GM12865 (cell line): Measurements from ENCODE around the gene GABBR2.

Source experiments
- DNase-seq: peaks from one replicate; pipeline ENCODE4 v3.0.0; 2010; ENCODE audit warnings: low read depth
- H3K4me3 ChIP-seq: 2 replicates; pipeline ENCODE4 v1.5.1; 2011; ENCODE audit warnings: mild to moderate bottlenecking, low read depth, low read length, control low read depth
- TF ChIP-seq, protein P1 (sequence below): IDR thresholded peaks from 2 replicates; pipeline ENCODE4 v1.5.1; 2011; ENCODE audit warnings: low read length, control low read depth, low read depth, inconsistent platforms; ENCODE audit not compliant: insufficient read depth; ENCODE audit errors: missing control alignments

Gene GABBR2

DNA sequence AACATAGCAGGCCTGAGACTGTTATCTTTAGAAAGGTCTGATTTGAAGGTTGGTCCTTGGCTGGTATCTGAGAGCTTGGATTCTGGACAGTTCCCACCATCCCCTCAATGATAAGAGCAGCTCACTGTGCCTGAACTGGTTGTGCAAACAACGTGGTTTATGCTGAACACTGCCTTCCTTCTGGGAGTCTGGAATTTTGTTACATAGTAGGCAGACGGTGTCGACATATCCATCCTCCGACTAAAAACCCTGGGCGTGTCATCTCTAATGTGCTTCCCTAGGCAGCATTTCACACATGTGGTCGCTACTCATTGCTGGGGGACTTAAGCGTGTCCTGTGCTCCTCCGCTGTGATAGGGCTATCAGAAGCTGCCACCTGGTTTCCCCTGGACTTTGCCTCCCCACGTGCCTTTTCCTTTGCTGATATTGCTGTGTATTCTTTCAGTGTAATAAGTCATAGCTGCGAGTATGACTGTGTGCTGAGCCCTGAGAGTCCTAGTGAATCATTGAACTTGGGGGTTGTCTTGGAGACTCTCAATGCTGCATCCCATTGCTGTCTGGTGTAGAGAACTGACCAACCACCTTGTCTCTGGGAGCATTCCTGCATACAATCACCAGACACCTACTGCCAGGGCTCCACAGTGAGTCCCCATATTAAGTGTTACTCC lies 334.2 kb downstream of the GABBR2 start:
- TF ChIP-seq, protein P1, sequence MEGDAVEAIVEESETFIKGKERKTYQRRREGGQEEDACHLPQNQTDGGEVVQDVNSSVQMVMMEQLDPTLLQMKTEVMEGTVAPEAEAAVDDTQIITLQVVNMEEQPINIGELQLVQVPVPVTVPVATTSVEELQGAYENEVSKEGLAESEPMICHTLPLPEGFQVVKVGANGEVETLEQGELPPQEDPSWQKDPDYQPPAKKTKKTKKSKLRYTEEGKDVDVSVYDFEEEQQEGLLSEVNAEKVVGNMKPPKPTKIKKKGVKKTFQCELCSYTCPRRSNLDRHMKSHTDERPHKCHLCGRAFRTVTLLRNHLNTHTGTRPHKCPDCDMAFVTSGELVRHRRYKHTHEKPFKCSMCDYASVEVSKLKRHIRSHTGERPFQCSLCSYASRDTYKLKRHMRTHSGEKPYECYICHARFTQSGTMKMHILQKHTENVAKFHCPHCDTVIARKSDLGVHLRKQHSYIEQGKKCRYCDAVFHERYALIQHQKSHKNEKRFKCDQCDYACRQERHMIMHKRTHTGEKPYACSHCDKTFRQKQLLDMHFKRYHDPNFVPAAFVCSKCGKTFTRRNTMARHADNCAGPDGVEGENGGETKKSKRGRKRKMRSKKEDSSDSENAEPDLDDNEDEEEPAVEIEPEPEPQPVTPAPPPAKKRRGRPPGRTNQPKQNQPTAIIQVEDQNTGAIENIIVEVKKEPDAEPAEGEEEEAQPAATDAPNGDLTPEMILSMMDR = no peak
- no peak for DNase-seq
- H3K4me3 ChIP-seq = no peak overlapping the region

DNA sequence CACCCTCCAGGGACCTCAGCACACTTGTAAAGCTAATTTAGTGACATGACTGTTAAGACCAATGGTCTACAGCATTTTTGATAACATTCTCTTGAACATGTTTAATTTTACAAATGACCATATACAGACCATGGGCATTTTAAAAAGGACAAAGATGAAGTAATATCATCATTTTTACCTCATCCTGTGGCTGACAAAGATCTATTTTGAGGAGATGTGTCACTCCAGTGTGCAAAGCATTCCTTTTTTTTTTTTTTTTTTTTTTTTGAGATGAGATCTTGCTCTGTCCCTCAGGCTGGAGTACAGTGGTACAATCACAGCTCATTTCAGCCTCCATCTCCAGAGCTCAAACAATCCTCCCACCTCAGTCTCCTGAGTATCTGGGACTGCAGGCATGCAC lies 335.1 kb downstream of the GABBR2 start:
- TF ChIP-seq, protein P1 = no peak
- DNase-seq = no peak
- H3K4me3 ChIP-seq = no peak overlapping the region

DNA sequence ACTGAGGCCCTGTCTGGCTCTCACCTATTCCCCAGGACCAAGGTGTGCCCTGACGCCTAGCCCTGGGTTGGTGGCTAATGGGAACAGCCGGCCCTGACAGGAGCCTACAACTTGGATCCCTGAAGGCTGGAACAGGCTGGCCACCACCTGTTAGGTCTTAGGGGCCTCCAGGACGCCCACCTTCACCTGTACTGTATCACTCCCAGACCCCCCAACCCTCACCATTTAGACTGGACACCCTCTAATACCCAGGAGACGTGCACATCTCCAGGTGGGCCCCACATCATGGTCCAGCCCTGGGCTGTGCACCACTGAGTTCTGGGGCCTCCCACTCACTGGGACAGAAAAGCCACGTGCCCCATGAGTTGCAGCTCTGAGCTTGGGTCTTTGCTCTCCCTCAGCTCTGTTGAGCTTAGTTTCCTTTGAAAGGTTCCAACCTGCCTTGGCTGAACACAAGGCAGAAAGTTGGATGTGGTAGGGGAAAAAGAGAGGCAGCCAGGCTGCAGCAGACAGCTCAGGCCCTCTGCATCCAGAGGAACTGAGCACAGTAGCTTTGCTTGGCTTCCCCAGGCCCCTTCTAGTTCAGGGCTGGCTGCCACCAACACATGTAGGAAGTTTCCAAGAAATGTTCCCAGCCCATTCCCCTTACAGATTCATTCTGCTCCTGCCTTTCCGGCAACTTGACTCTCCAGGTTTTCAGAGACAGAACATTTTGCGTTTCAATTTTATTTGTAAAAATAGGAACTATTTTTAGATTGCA lies 336.5 kb downstream of the GABBR2 start:
- no peak overlapping the region for H3K4me3 ChIP-seq
- TF ChIP-seq, protein P1 = no peak
- no peak for DNase-seq

DNA sequence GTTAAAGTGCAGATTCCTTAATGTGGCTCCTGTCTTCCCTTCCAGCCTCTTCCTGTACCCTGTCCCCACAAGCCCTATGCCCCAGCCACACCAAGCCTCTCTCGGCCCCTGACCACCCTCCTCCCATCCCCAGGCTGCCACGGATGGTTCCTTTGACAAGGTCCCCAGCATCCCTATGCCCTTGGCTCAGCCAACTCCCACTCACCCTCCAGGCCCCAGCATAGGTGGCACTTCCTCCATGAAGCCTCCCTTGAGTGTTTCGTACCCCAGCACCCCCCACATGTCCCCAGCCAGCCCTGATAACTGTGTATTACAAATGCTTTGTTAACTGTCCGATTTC lies 337.8 kb downstream of the GABBR2 start:
- H3K4me3 ChIP-seq = no peak overlapping the region
- DNase-seq = no peak
- TF ChIP-seq, protein P1 = no peak

DNA sequence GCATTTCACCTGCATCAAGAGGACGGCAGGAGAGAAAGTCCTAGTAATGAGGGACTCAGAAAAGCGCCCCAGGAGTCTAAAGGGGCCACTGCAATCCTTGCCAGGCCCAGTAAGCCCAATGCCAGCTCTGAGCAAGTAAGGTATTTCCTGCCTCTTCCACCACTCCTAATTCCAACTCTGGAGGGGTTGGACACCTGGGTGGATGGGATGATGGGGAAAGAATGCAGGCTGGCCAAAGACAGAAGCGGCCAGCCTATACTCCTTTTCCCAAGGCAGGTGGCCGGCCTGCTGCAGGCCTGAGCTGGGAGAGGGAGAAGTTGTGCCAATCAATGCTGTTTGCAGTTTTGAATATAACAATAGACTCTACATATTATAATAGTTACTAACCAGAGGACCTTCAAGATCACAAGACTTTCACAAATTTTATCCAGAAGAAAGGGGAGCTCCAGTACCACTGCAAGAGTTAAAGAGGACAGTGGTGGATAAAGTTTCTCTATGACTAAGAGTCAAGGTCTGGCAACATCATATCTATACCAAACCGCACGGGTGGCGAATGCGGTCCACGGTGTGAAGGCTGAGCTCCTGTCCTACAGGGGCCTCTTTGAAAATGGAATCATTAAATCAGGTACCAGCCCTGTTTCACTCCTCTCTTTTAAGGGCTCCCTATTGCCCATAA lies 338.3 kb downstream of the GABBR2 start:
- no peak for DNase-seq
- H3K4me3 ChIP-seq = no peak overlapping the region
- TF ChIP-seq, protein P1 = no peak

DNA sequence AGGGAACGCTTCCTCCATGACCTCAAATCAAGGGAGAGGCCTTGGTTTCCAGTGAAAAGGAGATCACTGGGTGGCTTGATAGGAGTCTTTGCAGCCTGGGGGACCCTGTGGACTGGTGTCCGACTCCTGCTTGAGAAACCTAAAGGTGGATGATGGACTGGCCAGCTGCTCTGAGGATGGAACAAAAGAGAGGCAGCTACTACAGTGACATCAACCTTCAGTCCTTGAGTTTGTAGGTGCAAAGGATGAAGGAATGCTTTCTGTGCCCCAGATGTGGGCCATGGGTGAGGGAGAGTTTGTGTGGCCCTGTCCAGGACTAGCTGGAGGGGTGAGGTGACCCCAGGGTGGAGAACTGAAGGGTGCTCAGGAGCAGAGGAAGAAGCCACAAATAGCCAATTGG lies 338.8 kb downstream of the GABBR2 start:
- H3K4me3 ChIP-seq = no peak overlapping the region
- no peak for DNase-seq
- TF ChIP-seq, protein P1 = no peak
